Hematopoietic multipotent progenitor cell treated with erythropoietin and hydrocortisone succinate and interleukin-3 and kit ligand, for 17 days (in vitro differentiated cells): ENCODE results near the gene MDM2.

ENCODE experiments used
- DNase-seq: peaks from one replicate; pipeline ENCODE4 v3.0.0-alpha.2; 2015; ENCODE audit warnings: low spot score

Gene MDM2

GRCh38 chr12:68807576-68808387 lies at the start of gene MDM2:
Gene MDM2, plus strand, starts transcription at chr12:68808177. Its CDS starts 301 bp downstream, at chr12:68808478.
- DNase-seq: peak; percentile 92

GRCh38 chr12:68759852-68760251 lies 48.1 kb upstream of the MDM2 start:
- no peak for DNase-seq

GRCh38 chr12:68760806-68761441 lies 47.1 kb upstream of the MDM2 start:
- DNase-seq: no peak

GRCh38 chr12:68761442-68761812 lies 46.5 kb upstream of the MDM2 start:
- no peak for DNase-seq

GRCh38 chr12:68761901-68762630 lies 45.9 kb upstream of the MDM2 start:
- DNase-seq: no peak

- DNase-seq: no peak
Observed at GRCh38 chr12:68762691-68763090, 45.3 kb upstream of the MDM2 start.

GRCh38 chr12:68765696-68766095 lies 42.3 kb upstream of the MDM2 start:
- DNase-seq: no peak

- no peak for DNase-seq
Observed at GRCh38 chr12:68766646-68767045, 41.3 kb upstream of the MDM2 start.

- DNase-seq: no peak
Observed at GRCh38 chr12:68767191-68767590, 40.8 kb upstream of the MDM2 start.

GRCh38 chr12:68768431-68768939 lies 39.5 kb upstream of the MDM2 start:
- no peak for DNase-seq

- no peak for DNase-seq
Observed at GRCh38 chr12:68769941-68770340, 38.0 kb upstream of the MDM2 start.

- DNase-seq: no peak
Observed at GRCh38 chr12:68771223-68771925, 36.6 kb upstream of the MDM2 start.

- no peak for DNase-seq
Observed at GRCh38 chr12:68772714-68773113, 35.3 kb upstream of the MDM2 start.

- no peak for DNase-seq
Observed at GRCh38 chr12:68773582-68773981, 34.4 kb upstream of the MDM2 start.

GRCh38 chr12:68775121-68775630 lies 32.8 kb upstream of the MDM2 start:
- DNase-seq: no peak

GRCh38 chr12:68776976-68777610 lies 30.9 kb upstream of the MDM2 start:
- no peak for DNase-seq

GRCh38 chr12:68779280-68779679 lies 28.7 kb upstream of the MDM2 start:
- no peak for DNase-seq

GRCh38 chr12:68780731-68781130 lies 27.2 kb upstream of the MDM2 start:
- no peak for DNase-seq

GRCh38 chr12:68781728-68782127 lies 26.2 kb upstream of the MDM2 start:
- no peak for DNase-seq

- no peak for DNase-seq
Observed at GRCh38 chr12:68784015-68784414, 24.0 kb upstream of the MDM2 start.

- no peak for DNase-seq
Observed at GRCh38 chr12:68785358-68785757, 22.6 kb upstream of the MDM2 start.
